ENCODE data around the gene USP9X.

- TF ChIP-seq CTCF (IDR thresholded peaks at IDR 0.05 in 8 of 11, conservative IDR thresholded peaks at IDR 0.05 in 3 of 11) = no peak
- TF ChIP-seq POLR2AphosphoS5 (IDR thresholded peaks at IDR 0.05) = no peak
- no peak for TF ChIP-seq POLR2A (IDR thresholded peaks at IDR 0.05)
Measured at GRCh38 chrX:41064018-41064417, 21.2 kb upstream of the USP9X start.

Data from spleen (tissue), 7 donors.